Kidney (tissue), 14 donors: ENCODE measurements around the gene DNAH6. TPM values are rescaled to one million over a fixed set of nuclear protein-coding genes. Genes with fewer than 3 reads are reported as not detected.

Source experiments
- DNase-seq, 5 donors: peaks; one replicate each; pipeline ENCODE4 v3.0.0-alpha.2; 2013 to 2020
- FAIRE-seq: peaks from 2 replicates; lab custom pipeline; 2012; peaks lifted over from hg19 to GRCh38; lab: Jason Lieb, UNC
- H3K27ac ChIP-seq, 2 donors: one replicate each; pipeline ENCODE4 v1.7.0; 2013; ENCODE audit warnings: low read depth in 2 of 2, low read length in 2 of 2, inconsistent platforms in 1 of 2
- H3K27me3 ChIP-seq: one replicate; pipeline ENCODE4 v1.7.1; 2013; ENCODE audit warnings: low read length, inconsistent platforms; ENCODE audit not compliant: control insufficient read depth, insufficient read depth
- H3K36me3 ChIP-seq, 3 donors: one replicate each; pipeline versions ENCODE4 v1.7.0 to v1.7.1; 2013; ENCODE audit warnings: low read length in 3 of 3, control low read depth in 1 of 3, inconsistent platforms in 1 of 3; ENCODE audit not compliant: insufficient read depth in 3 of 3, control insufficient read depth in 2 of 3
- H3K4me1 ChIP-seq, 3 donors: one replicate each; pipeline versions ENCODE4 v1.7.0 to v1.7.1; 2013; ENCODE audit warnings: low read length in 3 of 3, inconsistent platforms in 1 of 3, low read depth in 1 of 3; ENCODE audit not compliant: control insufficient read depth in 2 of 3, insufficient read depth in 2 of 3
- H3K4me3 ChIP-seq, 3 donors: one replicate each; pipeline versions ENCODE4 v1.7.0 to v1.8.1; 2013; ENCODE audit warnings: low read length in 3 of 3, control low read depth in 1 of 3, inconsistent platforms in 1 of 3
- H3K9ac ChIP-seq, 3 donors: one replicate each; pipeline versions ENCODE4 v1.7.0 to v1.7.1; 2013; ENCODE audit warnings: low read length in 3 of 3, control low read depth in 1 of 3, inconsistent platforms in 1 of 3
- H3K9me3 ChIP-seq, 3 donors: one replicate each; pipeline versions ENCODE4 v1.7.0 to v1.7.1; 2013; ENCODE audit warnings: low read length in 3 of 3, control low read depth in 1 of 3, inconsistent platforms in 1 of 3; ENCODE audit not compliant: control insufficient read depth in 2 of 3, insufficient read depth in 1 of 3
- intact Hi-C: fragments of 100-400 bp; cut with DNase I; formaldehyde crosslinking; loops from one replicate; pipeline ENCODE4 v1.11.1; 2022
- polyA plus RNA-seq: library from polyadenylated mRNA; stranded (reverse); fragments of 350-450 nt; fragmentation: Illumina TruSeq; extraction: RNeasy Lipid Tissue Mini Kit (QIAGEN cat#74804); gene quantifications from one replicate; pipeline ENCODE4 v1.2.3, GENCODE V29; 2014; ENCODE audit warnings: low read depth, low replicate concordance; ENCODE audit not compliant: insufficient read depth
- total RNA-seq: library from RNA; stranded (reverse); fragmentation: NEBNext Ultra II Directional; extraction: Animal tissue kit (Norgen Biotek cat#: 25700); gene quantifications from one replicate; pipeline ENCODE4 v1.2.1, GENCODE V29; 2021
- TF ChIP-seq, protein P1 (sequence below): IDR thresholded peaks from 3 replicates; pipeline ENCODE4 v1.5.1; 2012; ENCODE audit warnings: mild to moderate bottlenecking, moderate library complexity, borderline replicate concordance; ENCODE audit not compliant: insufficient read depth; ENCODE audit errors: extremely low read depth
- donor health status: control.
- donor health status: control.
- donor health status: control.
- donor health status: control.
- donor health status: control.
- donor health status: DM: yes; HTN: yes; CAD: no.
- donor health status: Normal renal cell carcinoma (clear cell type).

Gene DNAH6
- total and polyA plus RNA-seq, 2 donors from 2014 or later, result 0.34 to 4.6 TPM

GRCh38 chr2:84855731-84856130, 339.4 kb downstream of the DNAH6 start:
- intact Hi-C loops, result no loop called here
- TF ChIP-seq, protein P1, sequence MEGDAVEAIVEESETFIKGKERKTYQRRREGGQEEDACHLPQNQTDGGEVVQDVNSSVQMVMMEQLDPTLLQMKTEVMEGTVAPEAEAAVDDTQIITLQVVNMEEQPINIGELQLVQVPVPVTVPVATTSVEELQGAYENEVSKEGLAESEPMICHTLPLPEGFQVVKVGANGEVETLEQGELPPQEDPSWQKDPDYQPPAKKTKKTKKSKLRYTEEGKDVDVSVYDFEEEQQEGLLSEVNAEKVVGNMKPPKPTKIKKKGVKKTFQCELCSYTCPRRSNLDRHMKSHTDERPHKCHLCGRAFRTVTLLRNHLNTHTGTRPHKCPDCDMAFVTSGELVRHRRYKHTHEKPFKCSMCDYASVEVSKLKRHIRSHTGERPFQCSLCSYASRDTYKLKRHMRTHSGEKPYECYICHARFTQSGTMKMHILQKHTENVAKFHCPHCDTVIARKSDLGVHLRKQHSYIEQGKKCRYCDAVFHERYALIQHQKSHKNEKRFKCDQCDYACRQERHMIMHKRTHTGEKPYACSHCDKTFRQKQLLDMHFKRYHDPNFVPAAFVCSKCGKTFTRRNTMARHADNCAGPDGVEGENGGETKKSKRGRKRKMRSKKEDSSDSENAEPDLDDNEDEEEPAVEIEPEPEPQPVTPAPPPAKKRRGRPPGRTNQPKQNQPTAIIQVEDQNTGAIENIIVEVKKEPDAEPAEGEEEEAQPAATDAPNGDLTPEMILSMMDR, result no peak
- H3K4me3 ChIP-seq, result no peak overlapping the region
- H3K9ac ChIP-seq, result no peak overlapping the region
- no peaks in the 10 kb centered on the region for H3K9me3 ChIP-seq
- FAIRE-seq (no peak), DNase-seq (no peak)
- no peaks in the 10 kb centered on the region for H3K27me3 ChIP-seq
- H3K27ac ChIP-seq, result no peak overlapping the region
- no peaks in the 10 kb centered on the region for H3K4me1 ChIP-seq
- no peaks in the 10 kb centered on the region for H3K36me3 ChIP-seq

- FAIRE-seq (no peak), DNase-seq (no peak)
- TF ChIP-seq, protein P1, result no peak
- H3K36me3 ChIP-seq, result no peaks in the 10 kb centered on the region
- no peaks in the 10 kb centered on the region for H3K4me1 ChIP-seq
- H3K4me3 ChIP-seq, result no peak overlapping the region
- no peaks in the 10 kb centered on the region for H3K9me3 ChIP-seq
- H3K27ac ChIP-seq, result no peak overlapping the region
- H3K27me3 ChIP-seq, result no peaks in the 10 kb centered on the region
- intact Hi-C loops, result no loop called here
- H3K9ac ChIP-seq, result no peak overlapping the region
Measured at GRCh38 chr2:84856787-84857186, 340.5 kb downstream of the DNAH6 start.

DNA sequence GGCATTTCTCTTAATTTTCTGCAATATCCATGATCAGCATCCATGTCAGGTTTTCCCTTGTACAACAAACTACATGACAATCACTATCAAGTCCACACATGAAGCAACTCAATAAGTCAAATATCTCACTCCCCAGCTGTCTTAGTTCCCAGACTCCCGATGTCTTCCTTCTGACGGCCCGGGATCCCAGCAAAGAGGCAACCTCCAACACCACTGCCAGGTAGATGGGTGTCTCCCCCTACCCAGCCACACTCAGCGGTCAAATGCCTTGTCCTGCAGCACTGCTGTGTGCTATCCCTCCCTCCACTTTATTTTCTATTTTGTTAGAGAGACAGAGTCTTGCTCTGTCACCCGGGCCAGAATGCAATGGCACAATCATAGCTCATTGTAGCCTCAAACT, 341.3 kb downstream of the DNAH6 start:
- TF ChIP-seq, protein P1, result no peak
- FAIRE-seq, result no peak
- H3K9me3 ChIP-seq, result no peaks in the 10 kb centered on the region

GRCh38 chr2:84858123-84858522, 341.8 kb downstream of the DNAH6 start:
- FAIRE-seq, result no peak
- Histone ChIP-seq H3K9me3 (no peaks in the 10 kb centered on the region), H3K27ac (no peak overlapping the region), H3K4me3 (no peak overlapping the region), H3K27me3 (no peaks in the 10 kb centered on the region), H3K36me3 (no peaks in the 10 kb centered on the region), H3K9ac (no peak overlapping the region), H3K4me1 (no peaks in the 10 kb centered on the region)
- TF ChIP-seq, protein P1, result no peak
- intact Hi-C loops, result no loop called here
- DNase-seq, result peak in 1 of 5 donors; percentile 19

More for the DNA sequence above, 341.3 kb downstream of the DNAH6 start:
- Histone ChIP-seq H3K4me3 (no peak overlapping the region), H3K9ac (no peak overlapping the region), H3K4me1 (no peaks in the 10 kb centered on the region), H3K27me3 (no peaks in the 10 kb centered on the region), H3K36me3 (no peaks in the 10 kb centered on the region), H3K27ac (no peak overlapping the region)
- intact Hi-C loops, result no loop called here
- DNase-seq, result no peak
